NCI-H2029 (cell line): ENCODE results near the gene RHOB.
"Not testable (repeated sequence)": the region's sequence is repeated elsewhere in the genome, so short reads cannot be mapped to it uniquely, and the experiment has no call there.

Source experiments
- DNase-seq: peaks from one replicate; lab custom pipeline; 2025; lab: John Stamatoyannopoulos, UW

The RHOB gene

DNA sequence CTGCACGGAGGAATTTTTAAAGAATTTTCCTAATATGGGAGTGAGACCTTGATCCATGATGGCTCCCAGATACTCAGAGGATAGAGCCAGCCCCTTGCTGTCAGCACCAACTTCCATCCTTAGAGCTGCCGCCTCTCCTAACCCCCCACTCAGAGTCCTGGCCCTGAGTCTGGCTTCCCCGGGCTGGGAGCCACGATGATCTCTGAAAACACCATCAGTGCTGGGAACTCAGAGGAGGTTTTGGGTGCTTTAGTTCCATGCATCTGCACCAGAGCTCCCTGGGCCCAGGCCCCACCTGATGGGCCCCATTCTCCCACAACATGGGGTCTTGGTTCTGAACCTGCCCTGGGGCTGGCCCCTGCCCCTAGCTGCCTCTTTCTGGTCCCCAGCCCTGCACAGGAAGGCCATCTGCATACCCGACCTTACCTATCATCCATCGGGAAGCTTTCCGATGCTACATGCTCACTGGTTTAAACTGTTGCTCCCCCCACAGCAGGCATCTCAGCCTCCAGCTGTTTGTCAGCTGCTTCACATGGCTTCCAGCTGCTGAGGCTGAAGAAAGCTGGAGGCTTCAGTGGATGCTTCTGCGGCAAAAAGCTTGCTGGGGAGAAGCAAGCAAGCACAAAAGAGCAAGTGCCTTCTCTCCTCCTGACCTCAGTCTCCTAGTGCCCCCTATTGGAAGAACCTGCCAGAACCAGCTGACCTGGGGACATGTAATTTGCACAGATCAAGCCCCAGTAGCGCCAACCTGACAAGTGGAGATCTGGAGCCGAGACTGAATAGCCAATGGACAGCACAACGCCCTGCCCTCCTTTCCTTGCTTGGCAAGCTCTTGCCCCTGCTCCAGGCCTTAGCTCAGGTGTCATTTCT lies 24.2 kb upstream of the RHOB start:
- no peak for DNase-seq

DNA sequence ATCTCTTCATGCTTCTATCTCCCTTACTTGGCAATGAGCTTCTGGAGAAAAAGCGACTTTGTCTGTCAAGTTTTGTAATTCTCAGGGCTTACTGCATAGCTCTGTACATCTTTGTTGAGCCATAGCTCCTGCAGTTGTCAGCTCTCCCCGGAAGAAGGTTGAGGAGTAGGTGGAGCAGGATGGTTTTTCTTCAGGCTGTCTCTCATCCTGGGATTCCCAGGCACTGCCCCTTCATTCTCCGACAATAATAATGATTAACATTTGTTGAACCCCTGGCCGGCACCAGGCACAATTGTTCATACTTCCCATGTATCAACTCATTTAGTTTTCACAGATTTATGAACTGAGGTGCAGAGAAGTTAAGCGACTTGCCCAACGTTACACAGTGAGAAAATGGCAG lies 23.5 kb upstream of the RHOB start:
- DNase-seq, result no peak

DNA sequence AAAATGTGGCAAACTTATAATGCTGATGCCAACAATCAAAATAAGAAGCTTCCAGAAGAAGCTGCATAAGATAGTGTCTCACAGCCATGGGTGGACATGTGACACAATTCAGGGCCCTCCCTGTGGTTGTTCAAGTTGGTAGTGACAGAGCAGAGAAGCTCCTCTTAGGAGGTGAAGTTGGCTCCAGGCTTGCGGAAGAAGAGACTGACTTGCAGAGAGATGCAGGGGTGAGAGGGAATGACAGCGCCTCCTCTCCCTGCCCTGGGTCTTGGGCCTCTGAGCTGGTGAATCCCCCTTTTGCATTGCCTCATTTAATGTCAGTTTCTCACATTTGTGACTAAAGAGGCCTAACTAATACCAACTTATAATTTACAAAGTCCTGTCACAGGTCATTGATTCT lies 23.0 kb upstream of the RHOB start:
- DNase-seq, result no peak

DNA sequence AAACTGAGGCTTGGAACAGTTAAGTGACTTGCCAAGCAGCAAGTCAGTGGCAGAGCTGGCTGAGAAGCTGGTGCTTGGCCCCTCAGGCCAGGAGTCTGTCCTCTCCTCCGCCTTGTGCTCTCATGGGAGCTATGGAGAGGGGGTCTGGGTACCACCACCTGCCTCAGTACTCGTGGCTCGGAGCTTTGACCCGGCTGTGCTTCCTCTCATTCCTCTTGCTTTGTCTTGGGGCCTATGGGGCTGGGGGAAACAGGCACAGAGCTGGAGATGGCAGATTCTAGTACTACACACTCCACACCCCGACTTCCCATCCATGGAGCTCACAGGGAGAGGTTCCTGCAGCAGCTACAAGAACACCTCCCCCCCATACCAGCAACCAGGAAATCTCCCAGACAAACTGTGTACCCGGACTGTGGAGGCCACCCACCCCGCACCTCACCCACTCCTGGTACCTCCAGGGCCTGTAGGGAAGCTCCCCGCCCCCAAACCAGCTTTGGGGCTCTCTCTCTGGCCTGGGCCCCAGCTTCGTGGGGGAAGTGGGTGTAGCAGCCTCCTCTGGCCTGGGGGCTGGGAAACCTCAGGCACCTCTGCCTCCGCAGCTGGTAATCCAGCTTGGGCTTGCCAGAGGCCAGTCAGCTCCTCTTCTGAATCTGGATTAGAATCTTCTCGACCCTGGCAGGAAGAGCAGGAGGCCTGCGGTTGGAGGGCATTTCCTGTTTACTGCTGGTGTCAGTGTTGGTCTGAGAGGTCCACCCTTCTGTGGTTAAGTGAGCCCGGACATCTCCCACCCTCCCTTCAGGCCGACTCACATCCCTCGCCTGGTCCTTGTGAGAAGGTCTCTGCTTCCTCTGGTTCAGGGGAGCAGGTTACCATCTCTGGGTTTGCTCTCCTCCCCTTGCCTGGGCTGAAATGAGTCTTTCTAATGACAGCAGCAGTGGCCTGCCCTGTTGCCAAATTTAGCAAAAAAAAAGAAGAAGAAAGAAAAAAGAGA lies 22.3 kb upstream of the RHOB start:
- DNase-seq, result no peak

DNA sequence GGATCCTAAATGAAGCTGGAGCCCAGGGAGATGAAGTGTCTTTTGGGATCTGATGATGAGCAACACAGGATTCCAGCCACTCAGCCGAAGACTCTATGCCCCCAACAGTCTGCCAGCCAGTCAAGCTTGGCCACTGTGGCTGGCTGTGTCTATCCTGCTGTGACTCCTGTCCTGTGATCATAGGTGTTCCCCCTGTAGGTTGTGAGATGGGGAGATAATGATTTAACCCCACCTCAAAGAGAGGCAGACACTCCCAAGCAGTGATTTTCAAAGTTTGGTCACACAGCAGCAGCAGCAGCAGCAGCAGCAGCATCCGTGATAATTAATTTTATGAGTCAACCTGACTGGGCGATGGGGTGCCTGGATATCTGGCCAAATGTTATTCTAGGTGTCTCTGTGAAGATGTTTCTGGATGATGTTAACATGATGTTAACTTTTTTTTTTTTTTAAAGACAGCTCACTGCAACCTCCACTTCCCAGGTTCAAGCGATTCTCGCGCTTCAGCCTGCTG lies 21.4 kb upstream of the RHOB start:
- no peak for DNase-seq

DNA sequence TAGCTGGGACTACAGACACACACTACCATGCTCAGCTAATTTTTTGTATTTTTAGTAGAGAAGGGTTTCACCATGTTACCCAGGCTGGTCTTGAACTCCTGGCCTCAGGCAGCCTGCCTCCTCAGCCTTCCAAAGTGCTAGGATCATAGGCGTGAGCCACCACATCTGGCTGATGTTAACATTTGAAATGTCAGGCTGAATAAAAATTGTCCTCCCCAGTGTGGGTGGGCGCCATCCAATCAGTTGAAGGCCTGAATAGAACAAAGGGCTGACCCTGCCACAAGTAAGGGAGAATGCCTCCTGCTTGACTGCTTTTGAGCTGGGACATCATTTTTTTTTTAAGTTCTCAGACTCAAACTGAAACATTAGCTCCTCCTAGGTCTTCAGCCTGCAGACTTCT lies 21.0 kb upstream of the RHOB start:
- DNase-seq, result no peak

DNA sequence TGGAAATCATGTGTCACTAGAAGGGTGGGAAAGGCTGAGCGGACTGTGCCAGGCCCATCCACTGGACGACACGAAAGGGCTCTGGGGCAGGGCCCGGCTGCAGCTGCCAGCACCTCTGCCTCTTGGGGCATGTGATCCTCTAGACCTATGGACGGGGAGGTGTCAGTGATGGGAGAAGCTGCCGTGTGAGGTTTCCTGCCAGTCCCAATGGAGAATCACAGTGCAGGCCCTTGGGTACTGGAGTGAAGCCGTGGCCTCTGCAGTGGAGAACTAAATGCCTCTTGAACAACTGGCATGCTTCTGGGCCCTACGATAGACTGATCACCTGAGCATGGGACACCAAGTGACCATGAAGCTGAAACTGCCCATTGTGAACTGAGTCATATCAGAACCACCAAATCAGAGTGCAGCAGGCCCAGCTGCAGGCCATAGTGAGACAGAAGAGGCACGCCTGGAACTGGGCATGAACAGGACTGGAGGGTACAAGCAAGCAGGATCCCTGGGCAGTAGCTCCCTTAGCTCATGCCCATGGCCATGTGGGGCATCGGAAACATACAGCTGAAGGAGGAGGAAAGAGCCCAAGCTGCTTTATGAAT lies 18.8 kb upstream of the RHOB start:
- DNase-seq, result no peak

DNA sequence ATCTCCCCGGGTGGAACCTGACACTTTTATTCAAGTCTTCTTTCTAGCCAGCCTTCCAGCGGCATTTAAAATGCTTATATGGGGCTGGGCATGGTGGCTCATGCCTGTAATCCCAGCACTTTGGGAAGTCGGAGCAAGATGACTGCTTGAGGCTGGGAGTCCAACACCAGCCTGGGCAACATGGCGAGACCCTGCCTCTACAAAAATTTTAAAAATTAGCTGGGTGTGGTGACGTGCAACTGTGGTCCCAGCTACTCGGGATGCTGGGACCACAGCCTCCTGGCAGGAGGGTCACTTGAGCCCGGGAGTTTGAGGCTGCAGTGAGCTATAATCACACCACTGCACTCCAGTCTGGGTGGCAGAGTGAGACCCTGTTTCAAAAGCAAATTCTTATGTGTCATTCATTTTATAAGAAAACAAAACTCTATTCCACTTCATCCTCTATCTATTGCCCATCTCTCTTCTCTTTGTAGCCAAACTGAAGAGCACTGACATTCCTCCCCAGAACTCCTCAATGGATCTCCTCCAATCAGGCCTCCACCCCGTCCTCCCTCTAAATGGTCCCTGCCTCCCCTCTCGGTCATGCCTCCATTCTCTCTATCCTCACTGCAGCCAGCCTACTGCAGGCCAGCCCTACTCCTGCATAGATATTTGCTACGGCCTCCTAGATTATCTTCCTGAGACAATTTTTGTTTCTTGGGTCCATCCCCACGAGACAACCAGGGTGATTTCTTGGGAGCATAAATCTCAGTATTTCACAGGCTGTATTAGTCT lies 18.0 kb upstream of the RHOB start:
- DNase-seq, result no peak

DNA sequence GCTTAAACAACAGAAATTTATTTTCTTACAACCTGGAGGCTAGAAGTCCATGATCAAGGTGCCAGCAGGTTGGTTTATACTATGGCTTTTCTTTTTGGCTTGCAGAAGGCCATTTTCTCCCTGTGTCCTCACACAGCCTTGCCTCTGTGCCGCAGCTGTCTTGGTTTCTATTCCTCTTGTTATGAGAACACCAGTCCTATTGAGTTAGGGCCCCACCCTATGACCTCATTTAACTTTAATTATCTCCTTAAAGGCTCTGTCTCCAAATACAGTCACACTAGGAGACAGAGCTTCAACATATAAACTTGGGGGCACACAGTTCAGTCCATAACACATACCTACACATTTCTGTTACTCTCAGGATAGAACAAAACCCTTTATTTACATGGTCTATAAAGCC lies 17.3 kb upstream of the RHOB start:
- no peak for DNase-seq

DNA sequence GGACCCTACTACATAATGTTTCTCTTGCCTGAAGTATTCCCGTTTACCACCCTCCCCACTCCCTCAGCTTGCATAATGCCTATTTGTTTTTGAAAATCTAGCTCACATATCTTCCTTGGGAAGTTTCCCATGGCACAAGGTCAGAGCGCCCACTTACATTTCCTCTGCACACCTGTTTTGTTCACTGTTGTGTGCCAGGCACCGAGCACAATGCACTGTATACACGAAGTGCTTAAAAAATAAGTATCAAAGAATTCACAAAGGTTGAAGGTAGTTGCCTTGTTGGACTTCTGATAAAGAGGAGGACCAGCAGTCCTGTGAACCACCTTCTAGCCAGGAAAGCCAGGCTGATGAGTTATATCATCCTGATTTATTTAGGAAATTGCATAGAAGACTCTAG lies 16.8 kb upstream of the RHOB start:
- DNase-seq, result no peak

DNA sequence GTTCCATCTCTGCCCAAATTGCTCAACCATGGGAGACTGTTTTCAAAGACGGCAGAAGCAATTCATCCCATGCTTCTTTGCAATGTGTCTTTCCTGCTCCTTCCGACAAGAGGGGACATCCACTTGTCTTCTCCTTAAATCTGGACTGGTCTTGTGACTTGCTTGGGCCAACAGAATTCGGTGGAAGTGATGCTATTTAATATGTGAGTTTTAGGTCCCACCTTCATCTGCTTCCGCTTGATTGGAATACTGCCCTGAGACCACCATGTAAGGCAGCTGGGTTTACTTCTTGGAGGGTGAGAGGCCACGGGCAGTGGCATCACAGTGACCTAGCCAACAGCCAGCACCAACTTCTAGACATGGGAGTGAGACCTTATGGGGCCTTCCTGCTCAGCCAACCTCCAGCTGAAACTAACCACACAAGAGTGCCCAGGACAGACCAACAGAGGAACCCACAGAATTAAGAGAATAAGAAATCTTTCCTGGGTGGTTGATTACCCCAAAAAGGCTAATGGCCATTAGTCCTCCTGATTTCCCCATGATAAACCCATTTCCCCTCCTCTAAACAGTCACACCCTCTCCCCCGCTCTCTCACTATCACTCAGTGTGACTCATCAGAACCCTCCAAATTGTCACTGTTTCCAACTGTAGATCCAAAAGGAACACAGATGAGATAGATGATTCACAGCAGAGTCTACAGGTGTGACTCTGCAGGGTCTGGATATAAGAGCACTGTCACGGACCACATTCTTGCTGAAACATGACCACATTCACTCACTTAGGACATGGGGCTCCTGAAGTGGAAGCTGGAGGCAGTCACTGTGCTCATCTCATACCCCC lies 16.2 kb upstream of the RHOB start:
- DNase-seq, result no peak

DNA sequence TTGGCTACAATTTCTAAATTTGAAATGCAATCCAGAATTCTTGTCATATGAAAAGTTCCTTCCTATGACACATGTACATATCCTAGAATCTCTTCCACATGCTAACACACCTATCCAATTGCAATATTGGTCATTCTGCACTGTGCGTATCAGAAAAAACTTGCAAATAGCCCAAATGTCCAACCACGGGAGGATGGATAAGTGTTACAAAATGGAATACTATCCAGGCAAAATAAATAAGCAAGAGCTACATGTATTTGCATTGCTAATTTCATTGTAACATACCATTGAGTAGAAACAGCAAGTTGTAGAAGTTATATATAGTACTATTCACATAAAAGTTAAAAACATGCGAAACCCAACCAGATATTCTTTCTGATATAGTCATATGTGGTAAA lies 15.6 kb upstream of the RHOB start:
- DNase-seq, result no peak

DNA sequence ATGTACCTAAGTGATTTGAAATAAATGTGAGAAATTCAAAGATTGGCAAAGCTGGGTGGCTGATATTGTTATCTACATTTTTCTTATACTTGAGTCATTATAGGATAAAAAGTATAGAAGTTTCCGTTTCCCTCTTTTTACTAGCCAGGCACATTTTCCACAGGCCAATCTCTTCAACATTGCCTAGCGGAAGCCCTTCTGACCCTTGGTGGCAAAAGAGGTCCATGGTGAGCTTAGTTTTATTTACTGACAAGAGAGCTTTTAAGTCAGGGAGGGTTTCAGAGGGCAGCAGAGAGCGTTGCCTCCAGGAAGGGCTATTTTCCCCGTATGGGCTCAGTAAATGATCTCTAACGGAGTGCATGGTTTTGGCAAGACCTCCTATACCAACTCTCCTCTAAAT lies 15.1 kb upstream of the RHOB start:
- no peak for DNase-seq

DNA sequence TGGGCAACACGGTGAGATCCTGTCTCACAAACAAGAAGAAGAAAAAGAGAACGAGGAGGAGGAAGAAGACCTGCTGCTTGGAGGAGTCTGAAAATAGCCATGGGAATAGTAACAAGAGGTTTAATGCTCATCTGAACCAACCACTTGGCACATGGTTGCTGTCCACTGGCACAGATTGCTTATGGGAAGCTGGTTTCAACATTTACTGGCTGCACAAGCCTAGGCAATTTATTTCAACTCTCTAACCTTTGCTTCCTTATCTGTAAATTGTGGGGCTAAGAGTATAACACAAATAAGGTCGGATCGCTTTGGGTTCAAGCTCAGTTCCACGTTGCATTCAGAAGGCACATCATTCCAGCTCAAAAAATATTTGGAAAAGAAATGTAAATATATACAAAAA lies 14.2 kb upstream of the RHOB start:
- no peak for DNase-seq

DNA sequence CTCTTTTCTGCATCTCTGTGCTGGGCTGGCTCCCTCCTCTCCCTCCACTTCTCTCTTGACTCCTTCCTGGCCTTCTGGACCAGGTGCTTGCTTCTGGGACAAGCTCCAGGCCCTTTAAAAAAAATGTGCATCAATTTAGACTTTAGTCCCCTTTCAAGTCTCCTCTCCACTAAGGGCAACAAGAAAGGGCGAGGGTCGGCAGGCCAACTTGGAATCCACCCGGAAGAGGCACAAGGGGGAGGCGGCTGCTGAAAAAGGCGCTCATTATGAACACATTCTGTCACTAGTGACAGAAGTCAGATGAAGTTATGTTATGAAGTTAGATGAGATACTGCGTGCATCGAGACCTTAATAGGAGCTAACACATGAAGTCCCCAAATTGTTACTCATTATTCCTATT lies 13.6 kb upstream of the RHOB start:
- no peak for DNase-seq

DNA sequence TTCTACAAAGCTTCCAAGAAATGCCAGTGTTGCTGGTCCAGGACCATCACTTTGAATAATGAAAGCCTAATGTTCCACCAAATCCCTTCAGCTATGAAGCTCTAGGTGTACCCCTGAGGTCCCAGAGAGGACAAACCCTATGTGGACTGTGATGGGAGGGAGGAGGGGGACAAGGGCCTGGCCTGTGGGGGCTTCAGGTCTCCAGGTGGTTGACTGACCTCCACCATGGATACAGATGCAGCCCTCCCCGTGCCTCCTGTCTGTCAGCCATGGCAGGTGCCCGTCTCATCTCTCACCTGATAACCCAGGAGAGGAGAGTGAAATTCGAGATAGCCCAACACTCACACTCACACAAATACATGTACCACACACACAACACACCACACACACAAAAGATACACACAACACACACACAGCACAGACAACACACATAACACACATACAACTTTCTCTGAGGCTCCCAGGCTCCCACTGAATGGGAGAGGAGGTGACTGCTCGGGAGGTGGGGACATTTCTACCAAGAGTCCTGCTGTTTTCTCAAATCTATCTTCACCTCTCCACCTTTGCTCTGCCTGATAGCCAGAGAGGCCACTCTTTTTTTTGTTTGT lies 12.8 kb upstream of the RHOB start:
- DNase-seq, result no peak

DNA sequence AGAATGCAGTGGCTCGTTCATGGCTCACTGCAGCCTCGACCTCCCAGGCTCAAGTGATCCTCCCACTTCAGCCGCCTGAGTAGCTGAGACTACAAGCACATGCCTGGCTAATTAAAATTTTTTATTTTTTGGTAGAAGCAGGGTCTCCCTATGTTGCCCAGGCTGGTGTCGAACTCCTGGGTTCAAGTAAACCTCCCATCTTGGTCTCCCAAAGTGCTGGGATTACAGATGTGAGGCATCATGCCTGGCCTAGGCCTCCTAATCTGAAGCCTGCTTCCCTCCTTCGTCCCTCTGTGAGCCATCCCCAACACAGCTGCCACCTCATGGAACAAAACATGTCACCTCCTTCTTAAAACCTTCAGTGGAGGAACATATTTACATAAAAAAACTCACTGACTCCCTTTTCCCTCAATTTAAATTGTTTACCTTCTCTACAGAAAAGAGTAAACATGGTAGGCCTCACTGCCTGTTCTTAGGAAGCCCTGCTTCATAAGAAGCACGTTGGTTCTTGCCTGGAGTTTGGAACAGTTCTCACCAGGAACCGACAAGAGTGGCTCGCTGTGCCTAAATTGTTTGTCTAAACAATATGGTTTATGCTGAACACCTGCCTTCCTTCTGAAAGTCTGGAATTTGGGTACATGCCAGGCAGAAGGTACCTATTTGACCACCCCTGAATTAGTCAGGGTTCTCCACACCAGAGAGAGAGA lies 12.1 kb upstream of the RHOB start:
- DNase-seq, result no peak

DNA sequence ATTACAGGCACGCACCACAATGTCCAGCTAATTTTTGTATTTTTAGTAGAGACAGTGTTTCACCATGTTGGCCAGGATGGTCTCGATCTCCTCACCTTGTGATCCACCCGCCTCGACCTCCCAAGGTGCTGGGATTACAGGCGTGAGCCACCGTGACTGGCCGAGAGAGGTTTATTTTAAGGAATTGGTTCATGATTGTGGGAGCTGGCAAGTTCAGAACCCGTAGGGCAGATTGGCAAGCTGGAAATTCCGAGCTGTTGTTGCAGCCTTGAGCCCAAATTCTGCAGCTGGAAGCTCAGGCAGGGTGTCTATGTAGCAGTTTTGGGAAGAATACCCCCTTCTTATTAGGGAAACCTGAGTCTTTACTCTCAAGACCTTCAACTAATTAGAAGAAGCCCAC lies 11.4 kb upstream of the RHOB start:
- DNase-seq, result not testable (repeated sequence)

DNA sequence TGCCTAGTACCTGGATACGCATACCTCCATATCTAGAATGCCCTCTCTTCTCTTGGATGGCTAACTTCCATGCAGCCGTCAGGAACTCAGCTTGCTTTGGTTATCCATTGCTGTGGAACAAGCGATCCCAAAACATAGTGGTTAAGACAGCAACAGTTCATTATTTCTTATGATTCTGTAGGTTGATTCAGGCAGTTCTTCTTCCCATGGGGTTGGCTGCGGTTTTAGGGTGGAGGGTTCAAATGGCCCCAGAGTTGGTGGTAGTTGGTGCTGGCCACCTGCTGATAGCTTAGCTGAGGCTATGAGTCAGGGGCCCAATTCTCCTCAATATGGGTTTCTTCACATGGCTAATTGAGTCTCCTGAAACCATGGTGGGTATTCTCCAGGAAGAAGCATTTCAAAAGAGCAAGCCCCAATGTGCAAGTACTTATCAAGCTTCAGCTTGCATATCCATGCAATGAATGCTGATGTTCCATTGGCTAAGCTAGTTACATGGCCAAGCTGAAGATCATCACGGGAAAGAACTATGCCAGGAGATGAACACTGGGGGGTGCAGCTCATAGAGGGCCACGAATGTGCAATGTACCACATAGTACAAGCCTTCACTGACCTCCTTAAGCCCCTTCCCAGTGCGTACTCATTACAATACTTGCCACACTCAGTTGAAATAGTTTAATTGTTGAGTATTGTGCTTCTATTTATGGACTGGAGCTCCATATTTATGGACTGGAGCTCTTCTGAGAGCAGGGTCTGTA lies 10.0 kb upstream of the RHOB start:
- DNase-seq, result no peak
